MM.1S (cell line): ENCODE measurements around the gene IL6ST.

ENCODE experiments used
- CTCF ChIP-seq: fragments of 300-600 bp; sonication (generic); IDR thresholded peaks from 2 replicates; pipeline ENCODE4 v1.5.1; 2016; ENCODE audit warnings: antibody characterized with exemption, low read length, mixed read lengths
- EZH2 ChIP-seq: fragments of 300-600 bp; sonication (generic); optimal IDR thresholded peaks from 2 replicates; pipeline ENCODE3; 2017; ENCODE audit warnings: low read depth, mild to moderate bottlenecking, antibody characterized with exemption, low read length, mixed read lengths

- TF ChIP-seq CTCF (no peak), EZH2 (no peak)
Measured at GRCh38 chr5:55896238-55896637, 98.5 kb downstream of the IL6ST start.
